HL-60 (cell line): ENCODE measurements around the gene PIP5K1C.

Source experiments
- SPI1 ChIP-seq: IDR thresholded peaks from 2 replicates; pipeline ENCODE4 v1.6.1; 2012; ENCODE audit warnings: low read depth, mild to moderate bottlenecking, borderline replicate concordance
- TF ChIP-seq, protein P1 (sequence below): IDR thresholded peaks from one replicate; pipeline ENCODE4 v1.5.1; 2011; ENCODE audit warnings: low read length, control low read depth, inconsistent platforms; ENCODE audit not compliant: insufficient read depth
- TF ChIP-seq, protein P2 (sequence below): IDR thresholded peaks from 2 replicates; pipeline ENCODE4 v1.6.1; 2012; ENCODE audit warnings: low read depth; ENCODE audit not compliant: insufficient replicate concordance

DNA sequence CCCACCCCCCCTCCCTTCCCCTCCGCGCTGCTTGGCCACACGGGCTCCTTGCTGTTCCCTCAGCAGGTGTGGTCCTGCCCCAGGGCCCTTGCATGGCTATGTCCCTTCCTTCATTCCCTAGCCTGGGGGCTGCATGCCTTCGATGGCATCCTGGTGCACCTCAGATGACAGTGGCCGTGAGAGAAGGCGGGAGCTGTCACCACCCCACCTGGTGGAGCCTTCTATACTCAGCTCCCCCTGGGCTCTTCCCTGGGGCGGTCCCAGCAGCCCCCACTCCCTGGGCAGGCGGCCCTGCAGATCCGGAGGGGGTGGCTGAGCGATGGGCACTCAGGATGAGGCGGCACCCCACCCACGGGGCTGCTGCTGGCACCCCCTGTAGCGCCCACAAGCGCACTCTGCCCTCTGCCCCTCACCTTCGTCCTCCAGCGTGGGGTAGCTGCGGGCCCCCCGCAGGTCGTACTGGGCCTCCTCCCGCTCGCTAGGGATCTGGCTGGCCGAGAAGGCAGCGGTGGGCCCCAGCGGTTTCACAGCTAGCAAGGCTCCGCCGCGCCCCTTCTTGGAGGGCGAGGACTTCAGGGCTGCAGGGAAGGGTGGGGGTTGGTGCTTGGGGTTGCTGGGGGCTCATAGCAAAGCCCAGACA lies 56.5 kb downstream of the PIP5K1C start:
- TF ChIP-seq, protein P1, sequence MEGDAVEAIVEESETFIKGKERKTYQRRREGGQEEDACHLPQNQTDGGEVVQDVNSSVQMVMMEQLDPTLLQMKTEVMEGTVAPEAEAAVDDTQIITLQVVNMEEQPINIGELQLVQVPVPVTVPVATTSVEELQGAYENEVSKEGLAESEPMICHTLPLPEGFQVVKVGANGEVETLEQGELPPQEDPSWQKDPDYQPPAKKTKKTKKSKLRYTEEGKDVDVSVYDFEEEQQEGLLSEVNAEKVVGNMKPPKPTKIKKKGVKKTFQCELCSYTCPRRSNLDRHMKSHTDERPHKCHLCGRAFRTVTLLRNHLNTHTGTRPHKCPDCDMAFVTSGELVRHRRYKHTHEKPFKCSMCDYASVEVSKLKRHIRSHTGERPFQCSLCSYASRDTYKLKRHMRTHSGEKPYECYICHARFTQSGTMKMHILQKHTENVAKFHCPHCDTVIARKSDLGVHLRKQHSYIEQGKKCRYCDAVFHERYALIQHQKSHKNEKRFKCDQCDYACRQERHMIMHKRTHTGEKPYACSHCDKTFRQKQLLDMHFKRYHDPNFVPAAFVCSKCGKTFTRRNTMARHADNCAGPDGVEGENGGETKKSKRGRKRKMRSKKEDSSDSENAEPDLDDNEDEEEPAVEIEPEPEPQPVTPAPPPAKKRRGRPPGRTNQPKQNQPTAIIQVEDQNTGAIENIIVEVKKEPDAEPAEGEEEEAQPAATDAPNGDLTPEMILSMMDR = no peak
- TF ChIP-seq, protein P2, sequence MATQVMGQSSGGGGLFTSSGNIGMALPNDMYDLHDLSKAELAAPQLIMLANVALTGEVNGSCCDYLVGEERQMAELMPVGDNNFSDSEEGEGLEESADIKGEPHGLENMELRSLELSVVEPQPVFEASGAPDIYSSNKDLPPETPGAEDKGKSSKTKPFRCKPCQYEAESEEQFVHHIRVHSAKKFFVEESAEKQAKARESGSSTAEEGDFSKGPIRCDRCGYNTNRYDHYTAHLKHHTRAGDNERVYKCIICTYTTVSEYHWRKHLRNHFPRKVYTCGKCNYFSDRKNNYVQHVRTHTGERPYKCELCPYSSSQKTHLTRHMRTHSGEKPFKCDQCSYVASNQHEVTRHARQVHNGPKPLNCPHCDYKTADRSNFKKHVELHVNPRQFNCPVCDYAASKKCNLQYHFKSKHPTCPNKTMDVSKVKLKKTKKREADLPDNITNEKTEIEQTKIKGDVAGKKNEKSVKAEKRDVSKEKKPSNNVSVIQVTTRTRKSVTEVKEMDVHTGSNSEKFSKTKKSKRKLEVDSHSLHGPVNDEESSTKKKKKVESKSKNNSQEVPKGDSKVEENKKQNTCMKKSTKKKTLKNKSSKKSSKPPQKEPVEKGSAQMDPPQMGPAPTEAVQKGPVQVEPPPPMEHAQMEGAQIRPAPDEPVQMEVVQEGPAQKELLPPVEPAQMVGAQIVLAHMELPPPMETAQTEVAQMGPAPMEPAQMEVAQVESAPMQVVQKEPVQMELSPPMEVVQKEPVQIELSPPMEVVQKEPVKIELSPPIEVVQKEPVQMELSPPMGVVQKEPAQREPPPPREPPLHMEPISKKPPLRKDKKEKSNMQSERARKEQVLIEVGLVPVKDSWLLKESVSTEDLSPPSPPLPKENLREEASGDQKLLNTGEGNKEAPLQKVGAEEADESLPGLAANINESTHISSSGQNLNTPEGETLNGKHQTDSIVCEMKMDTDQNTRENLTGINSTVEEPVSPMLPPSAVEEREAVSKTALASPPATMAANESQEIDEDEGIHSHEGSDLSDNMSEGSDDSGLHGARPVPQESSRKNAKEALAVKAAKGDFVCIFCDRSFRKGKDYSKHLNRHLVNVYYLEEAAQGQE = no peak
- no peak for TF ChIP-seq SPI1
